HG03571 (cell line): ENCODE measurements around the gene OPRL1.

Experiments
- ATAC-seq: cut with Tn5 transposase; IDR thresholded peaks from one replicate; pipeline ENCODE4 v1.9.1; 2021; ENCODE audit not compliant: unreplicated experiment

Gene OPRL1

GRCh38 chr20:64042054-64042781, 37.7 kb upstream of the OPRL1 start:
- no peak for ATAC-seq

- no peak for ATAC-seq
Observed at GRCh38 chr20:64043768-64044167, 36.1 kb upstream of the OPRL1 start.

GRCh38 chr20:64044484-64045247, 35.2 kb upstream of the OPRL1 start:
- ATAC-seq, result no peak

GRCh38 chr20:64045346-64046011, 34.4 kb upstream of the OPRL1 start:
- ATAC-seq, result no peak

- ATAC-seq, result no peak
Observed at GRCh38 chr20:64047046-64047389, 32.9 kb upstream of the OPRL1 start.

- ATAC-seq, result no peak
Observed at GRCh38 chr20:64047968-64048401, 31.9 kb upstream of the OPRL1 start.

- ATAC-seq, result no peak
Observed at GRCh38 chr20:64048402-64049044, 31.4 kb upstream of the OPRL1 start.

GRCh38 chr20:64049060-64049877, 30.6 kb upstream of the OPRL1 start, which contains the start of gene SOX18:
Gene SOX18 (minus strand): TSS chr20:64049639. CDS start chr20:64049516, 123 bp downstream.
- ATAC-seq, result no peak

GRCh38 chr20:64049878-64050260, 30.0 kb upstream of the OPRL1 start:
- no peak for ATAC-seq

GRCh38 chr20:64050261-64051032, 29.4 kb upstream of the OPRL1 start:
- no peak for ATAC-seq

GRCh38 chr20:64051033-64051452, 28.8 kb upstream of the OPRL1 start:
- no peak for ATAC-seq

- no peak for ATAC-seq
Observed at GRCh38 chr20:64051561-64052325, 28.1 kb upstream of the OPRL1 start.

GRCh38 chr20:64052326-64052722, 27.6 kb upstream of the OPRL1 start:
- no peak for ATAC-seq

- no peak for ATAC-seq
Observed at GRCh38 chr20:64052987-64053840, 26.7 kb upstream of the OPRL1 start.

- ATAC-seq, result no peak
Observed at GRCh38 chr20:64053841-64054661, 25.8 kb upstream of the OPRL1 start.

- ATAC-seq, result no peak
Observed at GRCh38 chr20:64055396-64055892, 24.4 kb upstream of the OPRL1 start.
